Esophagus squamous epithelium (tissue), 4 donors: ENCODE data around the gene SNX32.

Experiments
- CTCF ChIP-seq, 6 experiments: fragments of 450-650 bp in 4 of 6; fragments of 200-600 bp in 2 of 6; sonication (generic) in 2 of 6; IDR thresholded peaks; one replicate each; pipeline ENCODE4 v1.5.1; 2016 to 2019; ENCODE audit warnings: antibody characterized with exemption in 6 of 6, mild to moderate bottlenecking in 4 of 6, moderate library complexity in 4 of 6
- POLR2A ChIP-seq, 4 donors: fragments of 450-650 bp; IDR thresholded peaks; one replicate each; pipeline ENCODE4 v1.6.1; 2017; ENCODE audit warnings: antibody characterized with exemption in 4 of 4, mild to moderate bottlenecking in 4 of 4, moderate library complexity in 3 of 4

GRCh38 chr11:65903068-65903481, 69.3 kb downstream of the SNX32 start:
- TF ChIP-seq CTCF (IDR thresholded peaks at IDR 0.05) (no peak), POLR2A (IDR thresholded peaks at IDR 0.05) (no peak)
